EH (cell line): ENCODE results near the gene DCAF10.
"Not testable (repeated sequence)": the region's sequence is repeated elsewhere in the genome, so short reads cannot be mapped to it uniquely, and the experiment has no call there.

Experiments
- DNase-seq: peaks from one replicate; pipeline ENCODE4 v3.0.0-alpha.2; 2015; ENCODE audit warnings: low read depth

DCAF10 gene

GRCh38 chr9:37792122-37792521, 8.5 kb upstream of the DCAF10 start:
- no peak for DNase-seq

DNA sequence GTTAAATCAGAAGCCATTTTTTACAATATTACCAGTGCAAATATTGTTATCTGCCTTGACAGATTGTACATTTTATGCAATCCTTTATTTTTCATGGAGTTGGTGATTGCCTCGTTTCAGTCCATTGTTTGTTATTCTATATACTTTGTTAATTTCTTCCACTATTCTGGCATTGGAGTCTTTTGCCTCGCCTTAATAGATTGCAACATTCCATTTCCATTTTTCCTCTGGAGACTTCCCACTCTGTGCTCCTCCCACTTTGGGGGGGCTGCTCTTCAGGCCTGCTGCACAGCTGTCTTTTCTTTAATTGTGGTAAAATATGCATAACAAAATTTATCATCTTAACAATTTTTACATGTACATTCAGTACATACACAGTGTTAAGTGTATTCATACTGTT, 4.4 kb upstream of the DCAF10 start:
- DNase-seq = no peak

DNA sequence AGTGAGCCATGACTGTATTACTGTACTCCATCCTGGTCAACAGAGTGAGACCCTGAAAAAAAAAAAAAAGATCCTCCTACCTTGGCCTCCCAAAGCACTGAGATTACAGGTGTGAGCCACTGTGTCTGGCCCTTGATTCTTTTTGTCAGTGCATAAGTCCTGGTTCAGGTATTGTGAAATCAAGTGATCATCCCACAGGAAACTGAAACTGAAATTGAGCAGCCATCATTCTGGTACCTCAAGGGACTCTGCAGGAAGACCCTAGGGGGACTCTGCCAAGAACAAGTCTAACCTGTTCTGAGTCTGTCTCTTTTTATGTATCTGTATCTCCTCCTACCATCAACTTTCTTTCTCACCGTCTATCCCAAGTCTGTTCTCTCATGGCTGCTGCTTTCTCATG, 1.9 kb upstream of the DCAF10 start:
- DNase-seq = no peak

GRCh38 chr9:37801287-37801850, 772 bp downstream of the DCAF10 start:
- DNase-seq = peak; percentile 35

DNA sequence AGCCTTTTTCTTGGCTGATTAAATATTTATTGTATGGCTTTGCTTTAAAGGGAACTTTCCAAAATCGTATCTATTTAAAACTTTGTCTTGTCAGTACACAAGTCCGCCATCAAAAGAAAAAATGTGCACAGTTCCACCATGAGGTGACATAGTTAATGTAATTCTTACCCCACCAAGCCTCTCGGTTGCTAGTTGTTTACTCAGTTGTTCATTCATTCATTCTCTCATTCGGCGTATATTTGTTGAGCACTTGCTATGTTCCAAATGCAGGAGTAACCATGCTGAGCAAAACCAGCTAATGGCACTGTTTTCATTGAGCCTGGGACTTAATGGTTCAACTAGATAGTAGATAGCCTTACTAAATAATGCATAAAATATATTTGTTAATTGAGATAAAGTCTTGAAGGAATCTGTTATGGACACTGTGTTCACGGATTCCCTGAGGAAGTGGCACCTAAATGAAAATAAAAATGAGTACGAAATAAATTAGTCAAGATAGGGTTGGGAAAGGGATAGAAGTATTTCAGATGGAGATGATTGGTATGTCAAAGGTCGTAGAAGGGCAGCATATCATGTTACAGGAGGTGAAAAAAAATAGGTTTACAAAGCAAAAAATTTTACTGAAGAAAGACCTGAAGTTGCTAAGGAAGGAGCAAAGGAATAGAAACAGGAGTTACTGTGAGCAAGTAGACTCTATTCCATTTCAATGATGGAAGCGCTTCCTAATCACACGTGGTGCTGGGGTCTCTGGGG, 1.5 kb downstream of the DCAF10 start:
- DNase-seq = no peak

DNA sequence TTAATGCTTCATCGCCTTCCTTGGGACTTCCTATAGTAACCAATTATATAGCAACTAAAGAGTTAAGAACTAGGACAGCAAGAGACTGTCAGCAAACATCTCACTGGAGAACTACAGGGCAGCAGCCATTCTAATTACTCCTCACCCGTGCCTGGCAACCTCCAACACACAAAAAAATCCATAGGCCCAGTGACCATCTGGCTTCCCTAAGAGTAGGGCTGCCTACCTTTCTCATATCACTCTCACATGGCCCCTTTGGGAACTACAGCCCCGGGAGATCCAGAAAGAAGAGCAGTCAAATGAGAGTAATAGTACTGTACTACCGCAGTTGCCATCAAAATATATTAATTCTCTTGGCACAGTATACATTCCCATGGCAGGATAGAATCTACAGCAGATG, 5.7 kb downstream of the DCAF10 start:
- no peak for DNase-seq

- DNase-seq = not testable (repeated sequence)
Measured at GRCh38 chr9:37809676-37810075, 9.1 kb downstream of the DCAF10 start.

DNA sequence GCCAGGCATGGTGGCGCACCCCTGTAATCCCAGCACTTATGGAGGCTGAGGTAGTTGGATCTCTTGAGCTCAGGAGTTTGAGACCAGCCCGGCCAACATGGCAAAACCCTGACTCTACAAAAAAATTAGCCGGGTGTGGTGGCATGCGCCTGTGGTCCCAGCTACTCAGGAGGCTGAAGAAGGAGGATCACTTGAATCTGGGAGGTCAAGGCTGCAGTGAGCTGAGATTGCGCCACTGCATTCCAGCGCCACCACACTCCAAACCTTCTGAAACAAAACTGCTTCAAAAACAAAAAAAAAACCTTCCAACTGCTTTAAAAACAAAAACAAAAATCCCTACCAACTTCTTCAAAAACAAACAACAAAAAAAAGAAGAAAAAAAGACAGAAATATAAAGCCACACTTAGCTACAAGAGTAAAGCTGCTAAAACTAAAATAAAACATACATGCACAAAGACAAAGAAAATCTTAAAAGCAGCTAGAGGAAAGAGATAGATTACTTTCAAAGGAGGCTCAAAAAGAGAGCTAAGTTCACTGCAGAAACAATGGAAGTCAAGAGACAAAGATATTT, 11.4 kb downstream of the DCAF10 start:
- DNase-seq = no peak

DNA sequence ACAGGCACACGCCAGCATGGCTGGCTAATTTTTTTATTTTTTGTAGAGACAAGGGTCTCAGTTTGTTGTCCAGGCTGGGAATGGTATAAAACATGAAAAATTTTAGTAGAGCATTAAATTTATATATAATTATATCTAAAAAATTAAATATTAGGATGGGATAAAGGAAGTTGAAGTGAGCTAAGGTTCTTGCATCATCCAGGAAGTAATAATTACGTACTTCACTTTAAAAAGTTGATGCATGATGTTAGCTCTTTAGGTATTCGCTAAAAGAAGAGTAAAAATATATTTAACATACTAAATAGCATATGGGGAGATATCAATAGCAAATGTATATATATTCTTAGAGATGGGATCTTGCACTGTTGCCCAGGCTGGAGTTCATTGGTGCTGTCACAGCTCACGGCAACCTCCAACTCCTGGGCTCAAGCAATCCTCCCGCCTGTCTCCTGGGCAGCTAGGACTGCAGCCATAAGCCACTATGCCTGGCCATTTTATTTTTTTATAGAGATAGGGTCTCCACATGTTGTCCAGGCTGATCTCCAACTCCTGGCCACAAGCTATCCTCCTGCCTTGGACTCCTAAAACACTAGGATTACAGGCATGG, 12.3 kb downstream of the DCAF10 start:
- DNase-seq = no peak

DNA sequence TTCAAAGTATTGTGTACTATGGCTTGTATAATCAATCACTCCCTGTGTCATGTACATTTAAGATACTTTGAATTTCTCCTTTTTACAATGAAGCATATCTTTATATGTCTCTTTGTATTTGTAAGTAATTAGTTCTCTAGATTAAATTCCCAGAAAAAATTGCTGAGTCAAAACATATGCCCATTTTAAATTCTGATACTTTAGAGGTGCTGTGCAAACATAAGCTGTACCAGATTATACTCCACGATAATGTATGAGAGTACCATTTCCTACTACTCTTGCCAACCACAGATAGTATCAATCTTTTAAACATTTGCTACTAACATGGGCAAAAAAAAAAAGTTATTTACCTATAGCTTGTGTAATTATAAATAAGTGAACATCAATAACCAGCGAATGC, 18.3 kb downstream of the DCAF10 start:
- no peak for DNase-seq

GRCh38 chr9:37820142-37820541, 19.5 kb downstream of the DCAF10 start:
- DNase-seq = no peak

DNA sequence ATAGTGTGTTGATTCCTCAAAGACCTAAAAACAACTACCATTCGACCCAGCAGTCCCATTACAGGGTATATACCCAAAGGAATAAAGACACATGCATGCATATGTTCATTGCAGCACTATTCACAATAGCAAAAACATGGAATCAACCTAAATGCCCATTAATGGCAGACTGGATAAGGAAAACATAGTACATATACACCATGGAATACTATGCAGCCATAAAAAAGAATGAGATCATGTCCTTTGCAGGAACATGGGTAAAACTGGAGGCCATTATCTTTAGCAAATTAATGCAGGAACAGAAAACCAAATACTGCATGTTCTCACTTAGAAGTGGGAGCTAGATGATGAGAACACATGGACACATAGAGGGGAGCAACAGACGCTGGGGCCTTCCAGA, 24.6 kb downstream of the DCAF10 start:
- not testable (repeated sequence) for DNase-seq

DNA sequence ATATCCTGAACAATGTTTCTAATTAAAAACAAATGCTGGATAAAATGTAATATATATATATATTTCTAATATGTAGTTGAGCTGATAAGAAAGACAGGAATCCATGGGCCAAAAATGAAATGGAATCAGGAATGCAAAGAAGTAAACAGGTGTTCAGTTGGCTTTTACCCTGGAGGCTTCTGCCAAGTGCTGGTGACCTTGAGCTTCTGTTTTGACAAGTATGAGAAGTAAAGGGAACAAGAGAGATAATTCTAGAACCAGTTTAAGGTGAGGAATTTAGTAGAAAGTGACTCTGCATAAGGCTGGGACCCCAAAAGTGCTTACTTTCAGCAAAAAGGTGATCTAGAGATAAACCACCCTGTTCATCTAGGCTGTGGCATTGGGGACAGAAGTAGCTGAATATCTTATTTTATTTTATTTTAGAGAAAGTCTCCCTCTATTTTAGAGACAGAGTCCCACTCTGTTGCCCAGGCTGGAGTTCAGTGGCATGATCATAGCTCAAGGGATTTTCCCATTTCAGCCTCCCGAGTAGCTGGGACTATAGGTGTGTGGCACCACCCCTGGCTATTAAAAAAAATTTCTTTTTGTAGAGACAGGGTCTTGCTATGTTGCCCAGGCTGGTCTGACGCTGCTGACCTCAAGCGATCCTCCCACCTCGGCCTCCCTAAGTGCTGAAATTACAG, 27.0 kb downstream of the DCAF10 start:
- no peak for DNase-seq

- DNase-seq = no peak
Measured at GRCh38 chr9:37835821-37836220, 35.2 kb downstream of the DCAF10 start.

GRCh38 chr9:37836386-37836785, 35.8 kb downstream of the DCAF10 start:
- no peak for DNase-seq

GRCh38 chr9:37839496-37840461, 39.2 kb downstream of the DCAF10 start:
- peak; percentile 35 for DNase-seq

- DNase-seq = peak; percentile 84
Measured at GRCh38 chr9:37840560-37841194, 40.1 kb downstream of the DCAF10 start.

DNA sequence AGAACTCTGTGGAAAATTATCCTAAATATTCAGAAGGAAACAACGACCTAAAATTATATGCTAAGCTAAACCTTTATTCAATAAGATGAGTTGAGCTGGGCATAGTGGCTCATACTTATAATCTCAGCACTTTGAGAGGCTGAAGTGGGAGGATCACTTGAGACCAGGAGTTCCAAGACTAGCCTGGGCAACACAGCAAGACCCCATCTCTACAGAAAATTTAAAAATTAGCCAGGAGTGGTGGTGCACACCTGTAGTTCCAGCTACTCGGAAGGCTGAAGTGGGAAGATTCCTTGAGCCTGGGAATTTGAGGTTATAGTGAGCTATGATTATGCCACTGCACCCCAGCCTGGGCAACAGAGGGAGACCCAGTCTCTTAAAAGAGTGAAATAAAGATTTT, 51.6 kb downstream of the DCAF10 start:
- DNase-seq = no peak

DNA sequence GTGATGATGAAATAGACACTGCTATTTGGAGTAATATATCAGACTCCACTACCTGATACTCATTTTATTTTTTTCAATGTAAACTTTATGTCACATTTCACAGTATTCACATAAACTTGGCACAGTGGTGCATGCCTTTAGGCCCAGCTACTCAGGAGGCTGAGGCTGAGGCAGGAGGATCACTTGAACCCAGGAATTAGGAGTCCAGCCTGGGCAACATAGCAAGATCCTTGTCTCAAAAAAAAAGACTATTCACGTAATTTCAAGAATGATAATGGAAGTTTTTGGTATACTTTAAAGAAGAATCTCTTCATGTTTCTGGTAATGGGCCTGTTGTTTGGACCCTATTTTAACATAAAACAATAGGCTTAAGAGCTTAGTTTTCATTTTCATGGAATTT, 56.0 kb downstream of the DCAF10 start:
- no peak for DNase-seq

- DNase-seq = peak; percentile 18
Measured at GRCh38 chr9:37859043-37859442, 58.4 kb downstream of the DCAF10 start.

DNA sequence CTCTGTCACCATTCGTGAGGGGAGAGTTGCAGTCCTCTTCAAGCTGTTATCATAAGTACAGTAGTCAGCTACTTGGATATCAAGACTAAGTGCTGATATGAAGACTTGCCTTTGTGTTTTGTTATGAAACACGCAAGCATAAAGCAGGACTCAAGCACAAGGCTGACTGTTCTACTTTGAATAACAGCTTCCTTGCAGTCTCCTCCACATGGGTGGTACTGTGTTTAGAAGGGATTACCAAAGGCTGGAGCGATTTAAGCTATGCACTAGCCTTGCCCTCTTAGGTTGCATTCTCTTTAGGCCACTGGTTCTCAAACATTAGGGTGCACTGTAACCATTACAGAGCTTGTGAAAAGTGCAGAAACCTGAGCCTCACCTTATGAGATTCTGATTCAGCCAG, 61.9 kb downstream of the DCAF10 start:
- no peak for DNase-seq
